T-helper 1 cell treated with Interleukin-12 subunit alpha and Interleukin-12 subunit beta and Interleukin-4 antibody, amounts not matched to agents 30 ng/mL and 1 ng/mL, for 36 hours (primary cell): ENCODE results near the gene PKIG. TPM values are rescaled to one million over a fixed set of nuclear protein-coding genes. Genes with fewer than 3 reads are reported as not detected.

Source experiments
- intact Hi-C: fragments of 100-400 bp; cut with micrococcal nuclease; formaldehyde crosslinking; loops from one replicate; pipeline ENCODE4 v1.15.1; 2024
- total RNA-seq: library from RNA; stranded (reverse); gene quantifications from 2 replicates; pipeline ENCODE4 v1.2.3, GENCODE V29; 2022

PKIG gene
- total RNA-seq, 1 donor from 2014 or later = 4.4 TPM

GRCh38 chr20:44594730-44595129 lies 12.4 kb downstream of the PKIG start:
- intact Hi-C loops = loop anchor here (5.0 kb wide), 1 partner anchor 72 kb away; the partner anchor contains the start of gene SERINC3

DNA sequence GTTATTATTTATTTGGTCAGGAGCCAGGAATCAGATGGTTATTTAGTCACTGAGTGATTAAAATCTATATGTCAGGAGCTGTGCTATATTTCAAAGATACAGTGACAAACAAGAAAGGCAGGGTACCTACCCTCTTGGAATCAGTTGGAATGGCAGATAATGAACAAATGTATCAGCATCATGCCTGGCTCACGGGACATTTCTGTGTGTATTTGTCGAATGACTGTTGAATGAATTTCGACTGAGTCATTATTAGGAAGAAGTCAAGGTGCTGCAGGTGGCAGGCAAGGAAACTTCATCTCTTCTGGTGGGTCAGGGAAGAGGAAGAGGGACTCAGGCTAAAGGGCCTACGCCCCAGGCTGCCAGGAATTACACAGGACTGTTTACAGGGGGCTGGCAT lies 13.6 kb downstream of the PKIG start:
- intact Hi-C loops = loop anchor here (5.0 kb wide), 1 partner anchor 74 kb away; the partner anchor contains the start of gene SERINC3

DNA sequence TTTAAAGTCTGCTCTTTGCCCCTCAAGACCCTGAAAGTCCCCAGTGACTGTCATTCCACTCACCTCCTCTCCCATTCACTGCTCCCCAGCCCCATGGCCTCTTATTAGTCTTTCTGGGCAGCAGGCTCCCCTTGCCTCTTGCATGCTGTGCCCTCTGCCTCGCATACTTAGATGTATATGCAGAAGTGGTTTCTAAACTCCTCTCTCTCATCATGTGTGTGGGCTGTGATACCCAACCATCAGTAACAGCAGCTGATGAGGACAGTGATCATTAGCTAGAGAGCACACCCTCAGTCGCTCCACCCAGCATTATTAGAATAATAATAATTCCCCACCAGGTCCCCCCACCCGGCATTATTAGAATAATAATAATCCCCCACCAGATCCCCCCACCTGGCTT lies 14.5 kb downstream of the PKIG start:
- intact Hi-C loops = loop anchor here (5.0 kb wide), 1 partner anchor 75 kb away; the partner anchor contains the start of gene SERINC3

GRCh38 chr20:44597516-44597915 lies 15.1 kb downstream of the PKIG start:
- intact Hi-C loops = loop anchor here (5.0 kb wide), 1 partner anchor 75 kb away; the partner anchor contains the start of gene SERINC3

DNA sequence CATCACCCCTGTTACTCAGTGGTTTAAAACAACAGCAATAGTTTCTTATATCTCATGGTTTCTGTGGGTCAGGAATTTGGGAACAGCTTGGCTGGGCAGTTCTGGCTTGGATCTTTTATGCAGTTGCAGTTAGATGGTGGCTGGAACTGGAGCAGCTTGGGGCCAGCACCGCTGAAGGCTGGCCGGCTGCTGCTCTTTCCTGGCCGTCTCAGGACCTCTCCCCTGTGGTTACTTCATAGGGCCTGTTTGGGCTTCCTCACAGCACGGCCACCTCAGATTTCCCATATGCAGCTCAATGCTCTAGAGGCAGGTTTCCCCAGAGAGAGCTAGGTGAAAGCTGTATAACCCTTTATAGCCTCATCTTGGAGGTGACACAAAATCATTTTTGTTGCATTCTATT lies 15.6 kb downstream of the PKIG start:
- intact Hi-C loops = loop anchor here (5.0 kb wide), 1 partner anchor 76 kb away; the partner anchor contains the start of gene SERINC3

DNA sequence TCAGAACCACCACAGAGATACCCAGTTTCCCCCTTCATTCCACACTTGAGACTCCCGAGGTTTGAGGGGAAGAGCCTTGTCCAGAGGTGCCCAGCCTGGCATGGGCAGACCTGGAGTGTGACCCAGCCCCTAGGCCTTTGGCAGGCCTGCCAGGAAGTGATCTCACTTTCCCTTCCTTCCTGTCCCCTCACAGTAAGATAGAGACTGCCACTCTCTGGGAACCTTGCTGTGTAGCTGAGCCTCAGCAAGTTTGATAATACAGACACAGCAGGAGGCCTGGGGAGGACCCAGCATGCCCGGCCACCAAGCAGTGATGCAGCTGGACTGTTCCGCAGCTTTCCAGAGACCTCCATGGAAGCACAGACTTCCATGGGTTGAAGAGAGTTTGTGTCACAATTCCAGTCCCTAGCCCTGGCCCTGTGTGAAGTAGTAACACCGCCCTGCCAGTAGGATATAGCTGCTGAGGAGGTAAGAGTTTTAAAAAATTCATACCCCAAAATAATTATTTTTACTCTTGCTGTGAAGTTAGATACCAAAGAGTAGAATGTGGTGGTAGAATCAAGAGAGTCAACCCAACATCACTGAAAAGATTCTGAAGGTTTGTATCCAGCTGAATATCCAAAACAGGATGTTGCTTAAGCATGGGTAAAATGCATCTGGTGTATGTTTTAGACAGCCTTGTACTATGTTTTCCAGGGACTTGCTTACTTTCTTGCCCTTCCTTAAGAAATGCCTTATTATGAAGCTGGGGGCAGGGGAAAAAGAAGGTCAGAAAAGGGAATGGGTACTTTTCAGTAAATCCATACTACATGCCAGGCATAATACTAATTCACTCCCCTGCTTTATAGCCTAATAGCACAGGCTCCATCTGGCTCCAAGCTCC lies 16.3 kb downstream of the PKIG start:
- intact Hi-C loops = loop anchor here (5.0 kb wide), 1 partner anchor 76 kb away; the partner anchor contains the start of gene SERINC3

GRCh38 chr20:44599715-44600114 lies 17.3 kb downstream of the PKIG start:
- intact Hi-C loops = loop anchor here (5.0 kb wide), 1 partner anchor 77 kb away; the partner anchor contains the start of gene SERINC3

- intact Hi-C loops = no loop called here
Observed at GRCh38 chr20:44600301-44600700, 17.9 kb downstream of the PKIG start.

- intact Hi-C loops = no loop called here
Observed at GRCh38 chr20:44600758-44601201, 18.4 kb downstream of the PKIG start.

DNA sequence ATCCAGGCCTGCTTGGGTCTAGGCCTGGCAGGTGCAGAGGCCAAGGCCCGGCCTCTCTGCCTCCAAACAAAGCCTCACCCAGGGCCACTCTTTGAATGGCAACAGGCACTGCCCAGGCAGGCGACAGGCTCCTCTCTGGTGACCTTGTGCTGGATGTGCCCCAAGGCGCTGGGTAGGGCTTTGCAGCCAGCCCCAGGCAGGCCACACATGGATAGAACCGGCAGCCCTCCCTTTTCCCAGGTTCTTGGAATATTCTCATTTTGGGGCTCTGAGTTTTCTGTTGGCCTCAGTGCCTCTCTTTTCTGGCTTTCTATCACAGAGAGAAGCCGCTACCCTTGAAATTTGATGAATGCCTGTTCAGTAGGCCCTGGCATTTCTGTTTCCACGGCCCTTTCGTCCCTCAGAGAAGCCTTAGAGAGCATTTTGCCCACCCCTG lies 18.9 kb downstream of the PKIG start:
- intact Hi-C loops = no loop called here

GRCh38 chr20:44601801-44602204 lies 19.4 kb downstream of the PKIG start:
- intact Hi-C loops = no loop called here

DNA sequence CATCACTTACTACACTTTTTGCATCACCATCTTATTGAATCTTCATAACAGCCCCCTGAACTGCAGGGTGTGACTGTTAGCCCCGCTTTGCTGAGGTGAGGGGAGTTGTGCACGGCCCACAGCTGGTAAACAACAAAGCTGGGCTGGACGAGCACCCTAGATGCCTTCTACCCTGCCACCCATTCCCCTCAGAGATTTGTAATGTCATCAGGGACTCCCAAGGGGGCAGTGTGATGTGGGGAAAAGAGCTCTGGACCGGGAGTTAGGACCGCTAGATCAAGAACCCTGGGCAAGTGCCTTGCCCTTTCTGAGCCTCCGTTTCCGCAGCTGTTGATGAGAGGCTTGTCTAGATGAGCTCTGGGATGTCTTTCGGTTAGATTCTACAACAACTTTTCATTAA lies 20.9 kb downstream of the PKIG start:
- intact Hi-C loops = no loop called here

GRCh38 chr20:44606725-44607441 lies 24.5 kb downstream of the PKIG start:
- intact Hi-C loops = no loop called here

GRCh38 chr20:44609006-44609515 lies 26.7 kb downstream of the PKIG start:
- intact Hi-C loops = no loop called here

- intact Hi-C loops = loop anchor here (1.0 to 5.0 kb wide), 9 partner anchors 33 to 492 kb away; partner anchors contain the start of genes SERINC3 and TTPAL
Observed at GRCh38 chr20:44609516-44610312, 27.3 kb downstream of the PKIG start.

- intact Hi-C loops = loop anchor here (1.0 to 5.0 kb wide), 9 partner anchors 33 to 493 kb away; partner anchors contain the start of genes SERINC3 and TTPAL
Observed at GRCh38 chr20:44610313-44610962, 28.1 kb downstream of the PKIG start.

GRCh38 chr20:44613575-44613974 lies 31.2 kb downstream of the PKIG start:
- intact Hi-C loops = loop anchor here (5.0 kb wide), 1 partner anchor 496 kb away; no protein-coding TSS in a partner anchor

GRCh38 chr20:44614525-44614924 lies 32.1 kb downstream of the PKIG start:
- intact Hi-C loops = loop anchor here (5.0 kb wide), 1 partner anchor 497 kb away; no protein-coding TSS in a partner anchor

GRCh38 chr20:44615169-44615791 lies 32.9 kb downstream of the PKIG start:
- intact Hi-C loops = no loop called here
